ENCODE results near the gene TMEM45A. TPM values are rescaled to one million over a fixed set of nuclear protein-coding genes. Genes with fewer than 3 reads are reported as not detected.

Gene TMEM45A
- total RNA-seq, 2 donors from 2014 or later, result 5.8 to 7.8 TPM

DNA sequence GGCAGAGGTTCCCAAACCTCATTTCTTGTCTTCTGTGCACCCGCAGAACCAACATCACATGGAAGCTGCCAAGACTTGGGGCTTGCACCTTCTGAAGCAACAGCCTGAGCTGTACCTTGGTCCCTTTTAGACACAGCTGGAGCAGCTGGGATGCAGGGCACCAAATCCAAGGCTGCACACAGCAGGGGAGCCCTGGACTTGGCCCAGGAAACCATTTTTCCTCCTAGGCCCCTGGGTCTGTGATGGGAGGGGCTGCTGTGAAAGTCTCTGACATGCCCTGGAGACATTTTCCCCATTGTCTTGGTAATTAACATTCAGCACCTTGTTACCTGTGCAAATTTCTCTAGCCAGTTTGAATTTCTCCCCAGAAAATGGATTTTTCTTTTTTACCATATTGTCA is 33.6 kb upstream of the TMEM45A start:
- Mint-ChIP-seq H3K4me3 (no peak overlapping the region), H3K27ac (no peak overlapping the region), H3K27me3 (ENCODE audit: insufficient read depth) (no peaks in the 10 kb centered on the region), H3K9me3 (peaks cover 18% of the 10 kb centered on the region), H3K36me3 (ENCODE audit: low read depth) (peaks cover 25% of the 10 kb centered on the region), H3K4me1 (peaks cover 4% of the 10 kb centered on the region)
- H3K4me1 ChIP-seq (ENCODE audit: control insufficient read depth, insufficient read depth, low read length), result peaks cover 4% of the 10 kb centered on the region
- H3K27ac ChIP-seq (ENCODE audit: low read depth, low read length), result no peak overlapping the region
- H3K9ac ChIP-seq (ENCODE audit: extremely low read depth, low read length, poor library complexity, severe bottlenecking), result no peak overlapping the region
- DNase-seq, result no peak
- WGBS, 2 experiments (ENCODE audit: insufficient coverage in 1 of 2, insufficient read length in 1 of 2), result 85 to 89% methylated on average over 1 of the region's 1 CpG
- H3K9me3 ChIP-seq (ENCODE audit: control insufficient read depth, low read length), result no peaks in the 10 kb centered on the region
- TF ChIP-seq, protein P1, sequence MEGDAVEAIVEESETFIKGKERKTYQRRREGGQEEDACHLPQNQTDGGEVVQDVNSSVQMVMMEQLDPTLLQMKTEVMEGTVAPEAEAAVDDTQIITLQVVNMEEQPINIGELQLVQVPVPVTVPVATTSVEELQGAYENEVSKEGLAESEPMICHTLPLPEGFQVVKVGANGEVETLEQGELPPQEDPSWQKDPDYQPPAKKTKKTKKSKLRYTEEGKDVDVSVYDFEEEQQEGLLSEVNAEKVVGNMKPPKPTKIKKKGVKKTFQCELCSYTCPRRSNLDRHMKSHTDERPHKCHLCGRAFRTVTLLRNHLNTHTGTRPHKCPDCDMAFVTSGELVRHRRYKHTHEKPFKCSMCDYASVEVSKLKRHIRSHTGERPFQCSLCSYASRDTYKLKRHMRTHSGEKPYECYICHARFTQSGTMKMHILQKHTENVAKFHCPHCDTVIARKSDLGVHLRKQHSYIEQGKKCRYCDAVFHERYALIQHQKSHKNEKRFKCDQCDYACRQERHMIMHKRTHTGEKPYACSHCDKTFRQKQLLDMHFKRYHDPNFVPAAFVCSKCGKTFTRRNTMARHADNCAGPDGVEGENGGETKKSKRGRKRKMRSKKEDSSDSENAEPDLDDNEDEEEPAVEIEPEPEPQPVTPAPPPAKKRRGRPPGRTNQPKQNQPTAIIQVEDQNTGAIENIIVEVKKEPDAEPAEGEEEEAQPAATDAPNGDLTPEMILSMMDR (conservative IDR thresholded peaks at IDR 0.05), result no peak
- H3K4me3 ChIP-seq (ENCODE audit: low read length), result no peak overlapping the region
- no peaks in the 10 kb centered on the region for H3K27me3 ChIP-seq (ENCODE audit: control insufficient read depth, insufficient read depth, low read length, poor library complexity, severe bottlenecking)
- no peaks in the 10 kb centered on the region for H3K36me3 ChIP-seq (ENCODE audit: control insufficient read depth, insufficient read depth, low read length)

DNA sequence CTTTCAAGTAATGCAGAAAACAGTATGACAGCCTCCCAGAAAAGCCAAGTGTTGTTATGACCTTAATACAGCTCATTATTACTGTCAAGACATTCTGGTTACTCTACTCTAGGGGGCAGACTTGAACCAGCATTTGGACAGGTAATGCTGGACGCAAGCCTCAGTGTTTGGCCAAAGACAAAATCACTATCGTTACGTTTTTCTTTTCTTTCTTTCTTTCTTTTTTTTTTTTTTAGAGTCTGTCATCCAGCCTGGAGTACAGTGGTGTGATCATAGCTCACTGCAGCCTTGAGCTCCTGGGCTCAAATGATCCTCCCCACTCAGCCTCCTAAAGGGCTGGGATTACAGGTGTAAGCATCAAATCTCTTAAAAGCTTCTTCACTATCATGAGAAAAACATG is 29.4 kb upstream of the TMEM45A start:
- H3K36me3 Mint-ChIP-seq (ENCODE audit: low read depth), result peaks cover 7% of the 10 kb centered on the region
- 18% methylated on average over 3 of the region's 3 CpGs; no CpG with 5 or more reads in 1 of the 2 experiments for WGBS, 2 experiments (ENCODE audit: insufficient coverage in 1 of 2, insufficient read length in 1 of 2)
- Histone ChIP-seq H3K36me3 (ENCODE audit: control insufficient read depth, insufficient read depth, low read length) (no peaks in the 10 kb centered on the region), H3K4me1 (ENCODE audit: control insufficient read depth, insufficient read depth, low read length) (no peaks in the 10 kb centered on the region), H3K27me3 (ENCODE audit: control insufficient read depth, insufficient read depth, low read length, poor library complexity, severe bottlenecking) (no peaks in the 10 kb centered on the region), H3K9me3 (ENCODE audit: control insufficient read depth, low read length) (peaks cover 12% of the 10 kb centered on the region), H3K9ac (ENCODE audit: extremely low read depth, low read length, poor library complexity, severe bottlenecking) (no peak overlapping the region), H3K4me3 (ENCODE audit: low read length) (no peak overlapping the region), H3K27ac (ENCODE audit: low read depth, low read length) (no peak overlapping the region)
- H3K4me1 Mint-ChIP-seq, result no peaks in the 10 kb centered on the region
- TF ChIP-seq, protein P1 (conservative IDR thresholded peaks at IDR 0.05), result peak; percentile 85
- no peaks in the 10 kb centered on the region for H3K27me3 Mint-ChIP-seq (ENCODE audit: insufficient read depth)
- H3K27ac Mint-ChIP-seq, result no peak overlapping the region
- H3K9me3 Mint-ChIP-seq, result peaks cover 33% of the 10 kb centered on the region
- H3K4me3 Mint-ChIP-seq, result no peak overlapping the region
- peak; percentile 54 for DNase-seq

DNA sequence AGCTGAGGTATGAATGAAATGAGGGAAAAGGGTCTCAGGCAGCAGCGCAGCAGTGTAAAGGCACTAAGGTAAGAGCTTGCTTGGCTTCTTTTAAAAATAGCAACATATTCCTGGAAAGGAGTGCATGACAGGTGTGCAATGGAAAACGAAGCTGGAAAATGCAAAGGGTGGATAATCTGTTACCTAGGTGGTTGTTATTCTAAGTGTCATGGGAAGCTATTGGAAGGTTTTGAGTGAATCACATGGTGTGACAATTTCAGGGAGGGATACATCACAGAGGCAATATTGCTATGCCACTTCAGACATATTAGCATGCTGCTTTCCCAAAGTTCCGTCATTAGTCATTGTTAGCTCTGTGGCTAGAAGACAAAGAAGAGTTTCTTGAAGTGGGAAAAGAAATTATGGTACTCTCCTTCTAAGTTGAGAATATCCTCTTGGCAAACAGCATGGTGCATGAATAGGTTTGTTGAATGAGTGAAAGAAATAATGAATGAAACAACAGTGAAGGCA is 28.7 kb upstream of the TMEM45A start:
- H3K4me1 Mint-ChIP-seq, result no peaks in the 10 kb centered on the region
- Histone ChIP-seq H3K36me3 (ENCODE audit: control insufficient read depth, insufficient read depth, low read length) (no peaks in the 10 kb centered on the region), H3K4me3 (ENCODE audit: low read length) (no peak overlapping the region), H3K9me3 (ENCODE audit: control insufficient read depth, low read length) (peaks cover 19% of the 10 kb centered on the region), H3K27ac (ENCODE audit: low read depth, low read length) (no peak overlapping the region), H3K27me3 (ENCODE audit: control insufficient read depth, insufficient read depth, low read length, poor library complexity, severe bottlenecking) (no peaks in the 10 kb centered on the region), H3K4me1 (ENCODE audit: control insufficient read depth, insufficient read depth, low read length) (no peaks in the 10 kb centered on the region), H3K9ac (ENCODE audit: extremely low read depth, low read length, poor library complexity, severe bottlenecking) (no peak overlapping the region)
- TF ChIP-seq, protein P1 (conservative IDR thresholded peaks at IDR 0.05), result no peak
- no peaks in the 10 kb centered on the region for H3K27me3 Mint-ChIP-seq (ENCODE audit: insufficient read depth)
- peaks cover 33% of the 10 kb centered on the region for H3K9me3 Mint-ChIP-seq
- H3K36me3 Mint-ChIP-seq (ENCODE audit: low read depth), result peaks cover 3% of the 10 kb centered on the region
- no peak overlapping the region for H3K27ac Mint-ChIP-seq
- DNase-seq, result no peak
- 81 to 94% methylated on average over 3 of the region's 3 CpGs for WGBS, 2 experiments (ENCODE audit: insufficient coverage in 1 of 2, insufficient read length in 1 of 2)
- H3K4me3 Mint-ChIP-seq, result no peak overlapping the region

All from endodermal cell (in vitro differentiated cells).